ENCODE data around the gene LRRC45. TPM values are rescaled to one million over a fixed set of nuclear protein-coding genes. Genes with fewer than 3 reads are reported as not detected.

LRRC45 gene
- total RNA-seq, 5 donors from 2014 or later (not counting 1 experiment from before 2014, with no cell fraction given): 13.3 to 28.5 (median 22.3) TPM

GRCh38 chr17:81984773-81985410 is 38.2 kb upstream of the LRRC45 start:
- no peaks in the 10 kb centered on the region for H3K27me3 Mint-ChIP-seq
- ATAC-seq (replicated peaks in 1 of 4) (no peak), DNase-seq (no peak)
- H3K4me1 Mint-ChIP-seq: peaks cover 16 to 24% (median 24%) of the 10 kb centered on the region in 3 donors
- H3K4me3 ChIP-seq (ENCODE audit: control insufficient read depth in 1 of 2, extremely low read depth in 1 of 2, low read length in 1 of 2): no peak overlapping the region
- H3K4me3 Mint-ChIP-seq: no peak overlapping the region
- no peaks in the 10 kb centered on the region for H3K9me3 Mint-ChIP-seq
- WGBS (ENCODE audit: insufficient coverage): 91% methylated on average over 11 of the region's 21 CpGs
- no peak overlapping the region for H3K27ac Mint-ChIP-seq
- H3K4me1 ChIP-seq (ENCODE audit: control insufficient read depth in 1 of 2, extremely low read depth in 1 of 2, insufficient read depth in 2 of 2, low read length in 2 of 2): peaks cover 10 to 22% of the 10 kb centered on the region in 2 experiments
- no peak overlapping the region for H3K27ac ChIP-seq (ENCODE audit: low read length)
- H3K36me3 Mint-ChIP-seq: peaks cover 14% of the 10 kb centered on the region
- ChIA-PET CTCF (no interaction called here), POLR2A (interaction anchor here in 1 of 2 donors (0.6 kb wide), 1 partner anchor 1837 kb away, joined by 11 read pairs; no protein-coding TSS in a partner anchor)
- H3K27me3 ChIP-seq (replicated peaks in 1 of 2; ENCODE audit: control insufficient read depth in 2 of 2, extremely low read depth in 1 of 2, insufficient read depth in 2 of 2, low read length in 1 of 2): no peaks in the 10 kb centered on the region
- peaks cover 28 to 37% of the 10 kb centered on the region in 2 donors for H3K36me3 ChIP-seq (ENCODE audit: control insufficient read depth in 2 of 2, extremely low read depth in 1 of 2, insufficient read depth in 1 of 2, low read length in 1 of 2)
- H3K9me3 ChIP-seq: no peaks in the 10 kb centered on the region

GRCh38 chr17:81986606-81987005 is 36.5 kb upstream of the LRRC45 start:
- CTCF ChIA-PET: no interaction called here
- Mint-ChIP-seq H3K27ac (no peak overlapping the region), H3K4me3 (no peak overlapping the region), H3K9me3 (no peaks in the 10 kb centered on the region), H3K36me3 (peaks cover 18% of the 10 kb centered on the region), H3K4me1 (peaks cover 11 to 21% (median 14%) of the 10 kb centered on the region in 3 donors), H3K27me3 (no peaks in the 10 kb centered on the region)
- WGBS (ENCODE audit: insufficient coverage): 97% methylated on average over 23 of the region's 26 CpGs
- POLR2A ChIA-PET: no interaction called here
- H3K4me1 ChIP-seq (ENCODE audit: control insufficient read depth in 1 of 2, extremely low read depth in 1 of 2, insufficient read depth in 2 of 2, low read length in 2 of 2): peaks cover 0 to 6% of the 10 kb centered on the region in 2 experiments
- no peak overlapping the region for H3K27ac ChIP-seq (ENCODE audit: low read length)
- H3K27me3 ChIP-seq (replicated peaks in 1 of 2; ENCODE audit: control insufficient read depth in 2 of 2, extremely low read depth in 1 of 2, insufficient read depth in 2 of 2, low read length in 1 of 2): no peaks in the 10 kb centered on the region
- H3K9me3 ChIP-seq: no peaks in the 10 kb centered on the region
- H3K4me3 ChIP-seq (ENCODE audit: control insufficient read depth in 1 of 2, extremely low read depth in 1 of 2, low read length in 1 of 2): no peak overlapping the region
- peaks cover 24 to 33% of the 10 kb centered on the region in 2 donors for H3K36me3 ChIP-seq (ENCODE audit: control insufficient read depth in 2 of 2, extremely low read depth in 1 of 2, insufficient read depth in 1 of 2, low read length in 1 of 2)
- DNase-seq: no peak
- no peak for ATAC-seq (replicated peaks in 1 of 4)

GRCh38 chr17:81987161-81987770 is 35.8 kb upstream of the LRRC45 start:
- H3K36me3 ChIP-seq (ENCODE audit: control insufficient read depth in 2 of 2, extremely low read depth in 1 of 2, insufficient read depth in 1 of 2, low read length in 1 of 2): peaks cover 24 to 32% of the 10 kb centered on the region in 2 donors
- 92% methylated on average over 24 of the region's 26 CpGs for WGBS (ENCODE audit: insufficient coverage)

GRCh38 chr17:81990836-81991683 is 32.0 kb upstream of the LRRC45 start:
- no peak overlapping the region for H3K4me3 Mint-ChIP-seq
- no peaks in the 10 kb centered on the region for H3K9me3 Mint-ChIP-seq
- ATAC-seq (replicated peaks in 1 of 4) (no peak), DNase-seq (no peak)
- no peak overlapping the region for H3K27ac ChIP-seq (ENCODE audit: low read length)
- peaks cover 4 to 6% (median 4%) of the 10 kb centered on the region in 3 donors for H3K4me1 Mint-ChIP-seq
- H3K36me3 ChIP-seq (ENCODE audit: control insufficient read depth in 2 of 2, extremely low read depth in 1 of 2, insufficient read depth in 1 of 2, low read length in 1 of 2): peaks cover 11 to 14% of the 10 kb centered on the region in 2 donors
- POLR2A ChIA-PET: no interaction called here
- WGBS (ENCODE audit: insufficient coverage): 97% methylated on average over 23 of the region's 25 CpGs
- peaks cover 11% of the 10 kb centered on the region for H3K36me3 Mint-ChIP-seq
- no peak overlapping the region for H3K4me3 ChIP-seq (ENCODE audit: control insufficient read depth in 1 of 2, extremely low read depth in 1 of 2, low read length in 1 of 2)
- no peaks in the 10 kb centered on the region for H3K4me1 ChIP-seq (ENCODE audit: control insufficient read depth in 1 of 2, extremely low read depth in 1 of 2, insufficient read depth in 2 of 2, low read length in 2 of 2)
- H3K27me3 Mint-ChIP-seq: no peaks in the 10 kb centered on the region
- H3K9me3 ChIP-seq: no peaks in the 10 kb centered on the region
- CTCF ChIA-PET: no interaction called here
- no peak overlapping the region for H3K27ac Mint-ChIP-seq
- no peaks in the 10 kb centered on the region for H3K27me3 ChIP-seq (replicated peaks in 1 of 2; ENCODE audit: control insufficient read depth in 2 of 2, extremely low read depth in 1 of 2, insufficient read depth in 2 of 2, low read length in 1 of 2)

More at GRCh38 chr17:81987161-81987770, 35.8 kb upstream of the LRRC45 start:
- no peak overlapping the region for H3K27ac Mint-ChIP-seq
- no peaks in the 10 kb centered on the region for H3K9me3 Mint-ChIP-seq
- peaks cover 0 to 6% of the 10 kb centered on the region in 2 experiments for H3K4me1 ChIP-seq (ENCODE audit: control insufficient read depth in 1 of 2, extremely low read depth in 1 of 2, insufficient read depth in 2 of 2, low read length in 2 of 2)
- CTCF ChIA-PET: no interaction called here
- H3K9me3 ChIP-seq: no peaks in the 10 kb centered on the region
- H3K4me3 ChIP-seq (ENCODE audit: control insufficient read depth in 1 of 2, extremely low read depth in 1 of 2, low read length in 1 of 2): no peak overlapping the region
- H3K27me3 ChIP-seq (replicated peaks in 1 of 2; ENCODE audit: control insufficient read depth in 2 of 2, extremely low read depth in 1 of 2, insufficient read depth in 2 of 2, low read length in 1 of 2): no peaks in the 10 kb centered on the region
- H3K4me3 Mint-ChIP-seq: no peak overlapping the region
- H3K4me1 Mint-ChIP-seq: peaks cover 10 to 18% (median 14%) of the 10 kb centered on the region in 3 donors
- peaks cover 17% of the 10 kb centered on the region for H3K36me3 Mint-ChIP-seq
- H3K27ac ChIP-seq (ENCODE audit: low read length): no peak overlapping the region
- no peak for ATAC-seq (replicated peaks in 1 of 4)
- POLR2A ChIA-PET: no interaction called here
- no peak for DNase-seq
- no peaks in the 10 kb centered on the region for H3K27me3 Mint-ChIP-seq

- WGBS (ENCODE audit: insufficient coverage): 89% methylated on average over 22 of the region's 31 CpGs
These were observed 31.3 kb upstream of the LRRC45 start for GRCh38 chr17:81991684-81992305.

More at GRCh38 chr17:81991684-81992305, 31.3 kb upstream of the LRRC45 start:
- no peak for ATAC-seq (replicated peaks in 1 of 4)
- H3K9me3 Mint-ChIP-seq: no peaks in the 10 kb centered on the region
- H3K4me1 Mint-ChIP-seq: peaks cover 4 to 6% (median 4%) of the 10 kb centered on the region in 3 donors
- no peak overlapping the region for H3K4me3 Mint-ChIP-seq
- peaks cover 6% of the 10 kb centered on the region for H3K36me3 Mint-ChIP-seq
- H3K27me3 ChIP-seq (replicated peaks in 1 of 2; ENCODE audit: control insufficient read depth in 2 of 2, extremely low read depth in 1 of 2, insufficient read depth in 2 of 2, low read length in 1 of 2): no peaks in the 10 kb centered on the region
- no peak overlapping the region for H3K27ac Mint-ChIP-seq
- no peaks in the 10 kb centered on the region for H3K27me3 Mint-ChIP-seq
- no peak overlapping the region for H3K27ac ChIP-seq (ENCODE audit: low read length)
- no peak overlapping the region for H3K4me3 ChIP-seq (ENCODE audit: control insufficient read depth in 1 of 2, extremely low read depth in 1 of 2, low read length in 1 of 2)
- DNase-seq: no peak
- no peaks in the 10 kb centered on the region for H3K4me1 ChIP-seq (ENCODE audit: control insufficient read depth in 1 of 2, extremely low read depth in 1 of 2, insufficient read depth in 2 of 2, low read length in 2 of 2)
- ChIA-PET POLR2A (no interaction called here), CTCF (no interaction called here)
- no peaks in the 10 kb centered on the region for H3K9me3 ChIP-seq
- peaks cover 6 to 9% of the 10 kb centered on the region in 2 donors for H3K36me3 ChIP-seq (ENCODE audit: control insufficient read depth in 2 of 2, extremely low read depth in 1 of 2, insufficient read depth in 1 of 2, low read length in 1 of 2)
